Body of pancreas (tissue), 4 donors: ENCODE results near the gene TBX15. TPM values are rescaled to one million over a fixed set of nuclear protein-coding genes. Genes with fewer than 3 reads are reported as not detected.

Source experiments
- ATAC-seq: fragments of 150-250 bp; one replicate; pipeline ENCODE4 v1.9.1; 2016
- DNase-seq, 4 donors: peaks; one replicate each; pipeline ENCODE4 v3.0.0-alpha.2; 2019
- H3K27ac ChIP-seq, 4 donors: fragments of 200-600 bp; sonication (generic); 1 replicate in 3 of 4; 2 replicates in 1 of 4; pipeline versions ENCODE4 v1.5.1 to v1.6.1; 2016 to 2019; ENCODE audit warnings: mild to moderate bottlenecking in 1 of 4, mixed read lengths in 1 of 4, moderate library complexity in 1 of 4
- H3K27me3 ChIP-seq, 2 donors: fragments of 200-600 bp; sonication (generic); one replicate each; pipeline ENCODE4 v1.6.0; 2016; ENCODE audit warnings: mild to moderate bottlenecking in 1 of 2
- H3K36me3 ChIP-seq, 2 donors: fragments of 200-600 bp; sonication (generic); replicated peaks in 1 of 2; 2 replicates each; pipeline ENCODE4 v1.5.1; 2016; ENCODE audit warnings: low read depth in 2 of 2; ENCODE audit not compliant: insufficient read depth in 1 of 2
- H3K4me1 ChIP-seq: fragments of 200-600 bp; sonication (generic); one replicate; pipeline ENCODE4 v1.6.0; 2016
- H3K4me3 ChIP-seq, 2 donors: fragments of 200-600 bp; sonication (generic); 1 replicate in 1 of 2; 2 replicates in 1 of 2; pipeline ENCODE4 v1.5.1; 2016 to 2019
- H3K9me3 ChIP-seq, 3 donors: fragments of 200-600 bp; sonication (generic); 1 replicate in 2 of 3; 2 replicates in 1 of 3; pipeline ENCODE4 v1.5.1; 2016
- POLR2A ChIP-seq, 3 donors: fragments of 450-650 bp; IDR thresholded peaks; one replicate each; pipeline ENCODE4 v1.6.1; 2016; ENCODE audit warnings: antibody characterized with exemption in 3 of 3, mild to moderate bottlenecking in 2 of 3
- WGBS, 2 donors: methylation state at CpG; one replicate each; pipeline ENCODE4 v1.1.5; 2017; 5-methylcytosine and 5-hydroxymethylcytosine counted together
- intact Hi-C: fragments of 100-400 bp; cut with DNase I; formaldehyde crosslinking; loops from one replicate; pipeline ENCODE4 v1.15.1; 2023
- total RNA-seq, 2 donors: library from RNA; depleted of rRNA; stranded (reverse); fragments of >200 nt; gene quantifications; one replicate each; pipeline ENCODE4 v1.1.0, GENCODE V29; 2016
- TF ChIP-seq, protein P1 (sequence below), 7 experiments: fragments of 450-650 bp in 4 of 7; fragments of 200-600 bp in 3 of 7; sonication (generic) in 3 of 7; IDR thresholded peaks; one replicate each; pipeline ENCODE4 v1.5.1; 2016 to 2019; ENCODE audit warnings: antibody characterized with exemption in 7 of 7

Gene TBX15
- total RNA-seq, 2 donors from 2014 or later, result not detected

DNA sequence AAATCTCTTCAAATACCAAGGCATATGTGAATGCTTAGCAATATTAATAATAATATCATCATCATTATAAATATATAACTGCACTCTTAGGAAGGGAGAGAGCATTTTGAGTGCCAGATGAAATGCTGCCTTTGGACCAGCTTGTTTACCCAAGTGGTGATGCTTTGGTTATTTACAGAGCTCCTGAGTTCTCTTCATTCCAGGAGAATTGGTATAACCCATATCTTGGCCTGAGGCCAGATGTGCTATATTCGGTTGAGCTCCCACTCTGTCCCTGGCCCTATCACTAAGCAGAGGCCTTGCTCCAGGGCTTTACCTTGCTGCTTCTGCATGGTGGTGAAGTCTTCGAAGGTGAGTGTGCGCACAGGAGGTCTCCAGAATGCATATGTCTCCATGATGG lies 89.4 kb downstream of the TBX15 start:
- ATAC-seq (no peak), DNase-seq (no peak)
- Histone ChIP-seq H3K27ac (no peak overlapping the region), H3K36me3 (no peaks in the 10 kb centered on the region), H3K4me3 (no peak overlapping the region), H3K27me3 (no peaks in the 10 kb centered on the region), H3K9me3 (no peaks in the 10 kb centered on the region), H3K4me1 (no peaks in the 10 kb centered on the region)
- TF ChIP-seq, protein P1, sequence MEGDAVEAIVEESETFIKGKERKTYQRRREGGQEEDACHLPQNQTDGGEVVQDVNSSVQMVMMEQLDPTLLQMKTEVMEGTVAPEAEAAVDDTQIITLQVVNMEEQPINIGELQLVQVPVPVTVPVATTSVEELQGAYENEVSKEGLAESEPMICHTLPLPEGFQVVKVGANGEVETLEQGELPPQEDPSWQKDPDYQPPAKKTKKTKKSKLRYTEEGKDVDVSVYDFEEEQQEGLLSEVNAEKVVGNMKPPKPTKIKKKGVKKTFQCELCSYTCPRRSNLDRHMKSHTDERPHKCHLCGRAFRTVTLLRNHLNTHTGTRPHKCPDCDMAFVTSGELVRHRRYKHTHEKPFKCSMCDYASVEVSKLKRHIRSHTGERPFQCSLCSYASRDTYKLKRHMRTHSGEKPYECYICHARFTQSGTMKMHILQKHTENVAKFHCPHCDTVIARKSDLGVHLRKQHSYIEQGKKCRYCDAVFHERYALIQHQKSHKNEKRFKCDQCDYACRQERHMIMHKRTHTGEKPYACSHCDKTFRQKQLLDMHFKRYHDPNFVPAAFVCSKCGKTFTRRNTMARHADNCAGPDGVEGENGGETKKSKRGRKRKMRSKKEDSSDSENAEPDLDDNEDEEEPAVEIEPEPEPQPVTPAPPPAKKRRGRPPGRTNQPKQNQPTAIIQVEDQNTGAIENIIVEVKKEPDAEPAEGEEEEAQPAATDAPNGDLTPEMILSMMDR (IDR thresholded peaks at IDR 0.05), result no peak
- TF ChIP-seq POLR2A (IDR thresholded peaks at IDR 0.05), result no peak
- intact Hi-C loops, result no loop called here
- WGBS, 2 donors, result 78% methylated on average over 3 of the region's 3 CpGs

DNA sequence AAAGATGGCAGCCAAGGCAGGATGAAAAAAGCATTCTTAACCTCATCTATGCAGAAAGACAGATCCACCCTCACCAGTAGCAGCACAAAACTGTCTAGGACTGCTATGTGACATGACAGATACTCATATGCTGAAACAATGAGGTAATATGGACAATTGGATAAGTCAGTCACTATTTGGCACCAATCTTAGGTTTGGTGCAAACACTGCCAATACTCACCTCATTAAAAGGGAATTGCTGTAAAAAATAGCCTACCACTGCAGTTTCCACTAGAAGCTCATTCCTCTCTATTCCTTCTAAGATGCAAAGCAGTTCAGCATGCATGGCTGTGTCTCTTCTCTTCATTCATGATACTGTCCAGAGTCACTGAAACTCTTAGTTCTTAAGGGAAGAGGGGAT lies 91.7 kb downstream of the TBX15 start:
- no peaks in the 10 kb centered on the region for H3K9me3 ChIP-seq
- intact Hi-C loops, result no loop called here
- H3K4me1 ChIP-seq, result no peaks in the 10 kb centered on the region
- ATAC-seq, result no peak
- H3K27me3 ChIP-seq, result no peaks in the 10 kb centered on the region
- no peak overlapping the region for H3K4me3 ChIP-seq
- no peak overlapping the region for H3K27ac ChIP-seq
- no peaks in the 10 kb centered on the region for H3K36me3 ChIP-seq
- TF ChIP-seq, protein P1 (IDR thresholded peaks at IDR 0.05), result no peak
- no peak for TF ChIP-seq POLR2A (IDR thresholded peaks at IDR 0.05)
- DNase-seq, result no peak

DNA sequence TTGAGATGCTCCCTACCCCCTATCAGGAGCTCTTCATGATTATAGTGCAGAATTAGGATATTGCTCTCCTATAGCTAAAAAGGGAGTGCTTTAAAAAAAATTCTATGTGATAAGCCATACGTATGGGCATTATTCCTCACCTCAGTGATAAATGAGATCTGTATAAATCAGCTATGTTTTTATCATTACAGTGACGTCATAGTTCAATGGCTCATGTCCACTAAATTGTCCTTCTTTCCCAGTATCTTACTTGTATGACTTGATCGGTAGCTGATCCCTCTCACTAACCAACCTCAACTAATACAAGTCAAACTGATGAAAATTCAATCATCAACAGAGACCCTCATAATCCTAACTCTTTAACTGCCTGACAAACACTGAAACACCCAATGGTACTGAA lies 93.3 kb downstream of the TBX15 start:
- TF ChIP-seq, protein P1 (IDR thresholded peaks at IDR 0.05), result no peak
- no peak for TF ChIP-seq POLR2A (IDR thresholded peaks at IDR 0.05)
- WGBS, 2 donors, result 56 to 61% methylated on average over 3 of the region's 3 CpGs
- Histone ChIP-seq H3K9me3 (no peaks in the 10 kb centered on the region), H3K27me3 (no peaks in the 10 kb centered on the region), H3K36me3 (no peaks in the 10 kb centered on the region), H3K4me1 (no peaks in the 10 kb centered on the region), H3K4me3 (no peak overlapping the region), H3K27ac (no peak overlapping the region)
- DNase-seq, result no peak
- ATAC-seq, result no peak
- intact Hi-C loops, result no loop called here

DNA sequence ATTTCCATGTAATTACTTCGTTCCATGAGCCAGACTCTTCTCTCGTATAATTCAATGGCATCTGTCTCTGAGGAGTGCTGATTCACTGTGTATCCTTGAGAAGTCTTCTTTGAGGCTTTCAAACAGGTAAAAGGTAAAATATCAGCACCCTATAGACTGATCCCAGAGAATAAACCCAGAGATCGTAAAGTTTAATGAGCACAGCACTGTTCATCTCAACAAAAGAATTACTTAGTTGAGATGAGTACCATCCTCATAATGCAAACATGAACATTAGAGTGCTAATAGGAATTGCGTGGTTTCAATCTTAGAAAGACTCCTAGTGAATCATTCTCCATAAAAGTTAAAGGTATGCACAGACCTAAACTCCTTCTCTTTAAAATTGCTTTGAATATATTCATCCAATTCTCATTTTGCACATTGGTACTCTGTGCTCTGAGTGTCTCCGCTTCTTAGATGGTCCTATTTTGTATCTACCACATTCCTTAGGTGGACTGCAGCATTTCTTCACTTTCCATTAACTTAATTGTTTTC lies 97.2 kb downstream of the TBX15 start:
- no peak overlapping the region for H3K27ac ChIP-seq
- H3K4me1 ChIP-seq, result no peaks in the 10 kb centered on the region
- ATAC-seq (no peak), DNase-seq (no peak)
- WGBS, 2 donors, result 71 to 72% methylated on average over 5 of the region's 5 CpGs
- H3K36me3 ChIP-seq, result no peaks in the 10 kb centered on the region
- H3K27me3 ChIP-seq, result no peaks in the 10 kb centered on the region
- H3K9me3 ChIP-seq, result no peaks in the 10 kb centered on the region
- no peak overlapping the region for H3K4me3 ChIP-seq
- intact Hi-C loops, result no loop called here
- TF ChIP-seq, protein P1 (IDR thresholded peaks at IDR 0.05), result no peak
- no peak for TF ChIP-seq POLR2A (IDR thresholded peaks at IDR 0.05)

DNA sequence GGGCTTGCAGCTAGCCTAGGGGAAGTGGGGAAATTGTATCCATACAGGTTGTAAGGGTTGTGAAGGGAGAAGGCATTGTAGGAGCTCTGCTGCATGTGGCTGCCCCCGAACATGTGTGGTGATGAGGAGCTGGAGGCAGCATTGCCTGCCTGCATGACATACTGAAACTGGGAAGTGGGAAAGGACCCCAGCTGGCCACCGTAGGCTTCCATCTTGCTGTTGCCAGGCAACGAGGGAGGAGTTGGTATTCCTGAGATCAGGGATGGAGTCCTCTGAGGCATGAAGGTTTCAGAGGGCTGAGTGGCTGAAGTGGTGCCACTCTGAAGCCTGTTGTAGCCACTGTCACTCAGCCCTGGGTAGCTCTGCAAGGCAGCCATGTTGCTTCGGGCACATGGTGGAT lies 103.2 kb downstream of the TBX15 start:
- Histone ChIP-seq H3K9me3 (no peaks in the 10 kb centered on the region), H3K27me3 (no peaks in the 10 kb centered on the region), H3K27ac (no peak overlapping the region), H3K4me1 (no peaks in the 10 kb centered on the region), H3K36me3 (no peaks in the 10 kb centered on the region), H3K4me3 (no peak overlapping the region)
- no peak for ATAC-seq
- intact Hi-C loops, result no loop called here
- TF ChIP-seq POLR2A (IDR thresholded peaks at IDR 0.05), result no peak
- TF ChIP-seq, protein P1 (IDR thresholded peaks at IDR 0.05), result no peak
- no peak for DNase-seq
- WGBS, 2 donors, result 75 to 87% methylated on average over 2 to 4 of the region's 4 CpGs
